Astrocyte of the cerebellum (primary cell): ENCODE results near the gene CEP126.

Source experiments
- DNase-seq: peaks from one replicate; pipeline ENCODE4 v3.0.0-alpha.2; 2011; ENCODE audit warnings: low read depth
- H3K4me3 ChIP-seq: 2 replicates; pipeline ENCODE4 v1.5.1; 2011; ENCODE audit warnings: mild to moderate bottlenecking, low read depth, low read length, moderate library complexity
- CTCF ChIP-seq: IDR thresholded peaks from 2 replicates; pipeline ENCODE4 v1.5.1; 2012; ENCODE audit warnings: low read length, low read depth, moderate library complexity, mild to moderate bottlenecking; ENCODE audit errors: missing control alignments
- in situ Hi-C: cut with HindIII; loops from 2 replicates; pipeline ENCODE4 v1.10.0; 2017; ENCODE audit warnings: low sequenced_read_pairs

Gene CEP126

GRCh38 chr11:101914738-101915426 is at the start of gene CEP126:
Gene CEP126, plus strand, starts transcription at chr11:101915010. Its CDS starts 275 bp downstream, at chr11:101915285.
- peak; percentile 82 for DNase-seq
- in situ Hi-C loops = no loop called here
- TF ChIP-seq CTCF = peak; percentile 59
- H3K4me3 ChIP-seq = peak within 1 kb of the TSS; percentile 60

GRCh38 chr11:101866619-101867491 is 48.0 kb upstream of the CEP126 start:
- no peak for TF ChIP-seq CTCF
- in situ Hi-C loops = no loop called here
- no peak for DNase-seq
- H3K4me3 ChIP-seq = no peak overlapping the region

GRCh38 chr11:101867951-101868350 is 46.9 kb upstream of the CEP126 start:
- in situ Hi-C loops = no loop called here
- peak; percentile 49 for DNase-seq
- no peak for TF ChIP-seq CTCF
- no peak overlapping the region for H3K4me3 ChIP-seq

- no peak for TF ChIP-seq CTCF
- H3K4me3 ChIP-seq = no peak overlapping the region
- no peak for DNase-seq
- in situ Hi-C loops = no loop called here
These were observed 44.3 kb upstream of the CEP126 start for GRCh38 chr11:101870510-101870909.

- DNase-seq = no peak
- in situ Hi-C loops = no loop called here
- no peak overlapping the region for H3K4me3 ChIP-seq
- TF ChIP-seq CTCF = no peak
These were observed 42.5 kb upstream of the CEP126 start for GRCh38 chr11:101872171-101872882.

GRCh38 chr11:101880222-101880621 is 34.6 kb upstream of the CEP126 start:
- TF ChIP-seq CTCF = peak; percentile 54
- in situ Hi-C loops = no loop called here
- no peak overlapping the region for H3K4me3 ChIP-seq
- peak; percentile 65 for DNase-seq
